Stomach smooth muscle (tissue), 2 donors: ENCODE data around the gene SETD1B.
"Not testable (repeated sequence)": the region's sequence is repeated elsewhere in the genome, so short reads cannot be mapped to it uniquely, and the experiment has no call there.

Experiments used
- H3K27ac ChIP-seq: one replicate; pipeline ENCODE4 v1.7.0; 2013; ENCODE audit warnings: mild to moderate bottlenecking, low read length, inconsistent platforms
- H3K27me3 ChIP-seq, 2 donors: one replicate each; pipeline ENCODE4 v1.7.0; 2013; ENCODE audit warnings: low read length in 2 of 2; ENCODE audit not compliant: insufficient read depth in 2 of 2, control insufficient read depth in 1 of 2
- H3K36me3 ChIP-seq, 2 donors: one replicate each; pipeline ENCODE4 v1.7.0; 2013; ENCODE audit warnings: low read length in 2 of 2; ENCODE audit not compliant: control insufficient read depth in 2 of 2, insufficient read depth in 2 of 2
- H3K4me1 ChIP-seq: one replicate; pipeline ENCODE4 v1.7.0; 2013; ENCODE audit warnings: low read length; ENCODE audit not compliant: control insufficient read depth, insufficient read depth
- H3K4me3 ChIP-seq, 2 donors: one replicate each; pipeline ENCODE4 v1.7.0; 2013; ENCODE audit warnings: low read length in 2 of 2
- H3K9ac ChIP-seq, 2 donors: one replicate each; pipeline ENCODE4 v1.7.0; 2013; ENCODE audit warnings: low read length in 2 of 2, mild to moderate bottlenecking in 1 of 2
- H3K9me3 ChIP-seq, 2 donors: one replicate each; pipeline ENCODE4 v1.7.0; 2013; ENCODE audit warnings: low read length in 2 of 2; ENCODE audit not compliant: control insufficient read depth in 2 of 2
- donor health status: healthy.
- donor health status: Pancreatic carcinoma.

SETD1B gene

GRCh38 chr12:121790785-121791184, 13.0 kb upstream of the SETD1B start:
- peaks cover 33% of the 10 kb centered on the region for H3K4me1 ChIP-seq

GRCh38 chr12:121791671-121792551, 11.9 kb upstream of the SETD1B start:
- H3K9me3 ChIP-seq = no peaks in the 10 kb centered on the region
- H3K27ac ChIP-seq = peak overlapping the region; percentile 49
- H3K4me3 ChIP-seq = peak overlapping the region in 1 of 2 donors; percentile 79
- H3K4me1 ChIP-seq = peaks cover 44% of the 10 kb centered on the region
- H3K36me3 ChIP-seq = no peaks in the 10 kb centered on the region
- no peaks in the 10 kb centered on the region for H3K27me3 ChIP-seq
- no peak overlapping the region for H3K9ac ChIP-seq

More at GRCh38 chr12:121790785-121791184, 13.0 kb upstream of the SETD1B start:
- H3K36me3 ChIP-seq, H3K4me3 ChIP-seq, H3K9ac ChIP-seq, H3K27ac ChIP-seq, H3K27me3 ChIP-seq, H3K9me3 ChIP-seq: not testable (repeated sequence)

- H3K4me1 ChIP-seq = peaks cover 53% of the 10 kb centered on the region
- H3K4me3 ChIP-seq = peak overlapping the region; percentile 13 to 79
- no peaks in the 10 kb centered on the region for H3K36me3 ChIP-seq
- H3K9me3 ChIP-seq = no peaks in the 10 kb centered on the region
- no peaks in the 10 kb centered on the region for H3K27me3 ChIP-seq
- H3K9ac ChIP-seq = peak overlapping the region; percentile 47 to 54
- peak overlapping the region; percentile 49 for H3K27ac ChIP-seq
Measured at GRCh38 chr12:121792607-121793439, 11.0 kb upstream of the SETD1B start.

GRCh38 chr12:121793440-121793837, 10.4 kb upstream of the SETD1B start, which contains the start of gene RHOF:
RHOF (minus strand) TSS chr12:121793688; CDS start chr12:121793633, 55 bp downstream.
- H3K9me3 ChIP-seq = no peaks in the 10 kb centered on the region
- peaks cover 59% of the 10 kb centered on the region for H3K4me1 ChIP-seq
- H3K36me3 ChIP-seq = peaks cover 0 to 1% of the 10 kb centered on the region in 2 donors

GRCh38 chr12:121793838-121794533, 9.8 kb upstream of the SETD1B start:
- Histone ChIP-seq H3K36me3 (peaks cover 0 to 2% of the 10 kb centered on the region in 2 donors), H3K9ac (peak overlapping the region; percentile 47 to 54), H3K27me3 (no peaks in the 10 kb centered on the region), H3K27ac (peak overlapping the region; percentile 84), H3K4me3 (peak overlapping the region; percentile 63 to 79), H3K9me3 (no peaks in the 10 kb centered on the region), H3K4me1 (peaks cover 65% of the 10 kb centered on the region)

More at GRCh38 chr12:121793440-121793837, 10.4 kb upstream of the SETD1B start, which contains the start of gene RHOF:
- Histone ChIP-seq H3K4me3 (peak within 1 kb of the TSS; percentile 63 to 79), H3K9ac (peak within 1 kb of the TSS; percentile 47 to 54), H3K27ac (peak within 1 kb of the TSS; percentile 84), H3K27me3 (no peaks in the 10 kb centered on the region)

GRCh38 chr12:121794534-121795033, 9.2 kb upstream of the SETD1B start:
- Histone ChIP-seq H3K4me1 (peaks cover 69% of the 10 kb centered on the region), H3K9ac (peak overlapping the region; percentile 35 to 47), H3K9me3 (no peaks in the 10 kb centered on the region), H3K27me3 (no peaks in the 10 kb centered on the region), H3K27ac (peak overlapping the region; percentile 84), H3K36me3 (peaks cover 0 to 2% of the 10 kb centered on the region in 2 donors), H3K4me3 (peak overlapping the region; percentile 63 to 79)

- H3K27ac ChIP-seq = peak overlapping the region; percentile 84
- peaks cover 0 to 2% of the 10 kb centered on the region in 2 donors for H3K36me3 ChIP-seq
- no peaks in the 10 kb centered on the region for H3K27me3 ChIP-seq
- no peaks in the 10 kb centered on the region for H3K9me3 ChIP-seq
- H3K4me1 ChIP-seq = peaks cover 76% of the 10 kb centered on the region
- H3K4me3 ChIP-seq = peak overlapping the region; percentile 63 to 79
- peak overlapping the region in 1 of 2 donors; percentile 35 for H3K9ac ChIP-seq
Measured at GRCh38 chr12:121795034-121795968, 8.5 kb upstream of the SETD1B start.

GRCh38 chr12:121796855-121797751, 6.7 kb upstream of the SETD1B start:
- Histone ChIP-seq H3K36me3 (peaks cover 0 to 2% of the 10 kb centered on the region in 2 donors), H3K4me1 (peaks cover 84% of the 10 kb centered on the region), H3K27me3 (no peaks in the 10 kb centered on the region), H3K4me3 (peak overlapping the region; percentile 18 to 68), H3K9me3 (no peaks in the 10 kb centered on the region), H3K27ac (peak overlapping the region; percentile 84), H3K9ac (peak overlapping the region in 1 of 2 donors; percentile 42)
